ENCODE data around the gene ELL2. TPM values are rescaled to one million over a fixed set of nuclear protein-coding genes. Genes with fewer than 3 reads are reported as not detected.

The ELL2 gene
- total and polyA plus RNA-seq, 2 donors (not counting 1 experiment from before 2014, with no cell fraction given), result 7.2 to 27.0 TPM

DNA sequence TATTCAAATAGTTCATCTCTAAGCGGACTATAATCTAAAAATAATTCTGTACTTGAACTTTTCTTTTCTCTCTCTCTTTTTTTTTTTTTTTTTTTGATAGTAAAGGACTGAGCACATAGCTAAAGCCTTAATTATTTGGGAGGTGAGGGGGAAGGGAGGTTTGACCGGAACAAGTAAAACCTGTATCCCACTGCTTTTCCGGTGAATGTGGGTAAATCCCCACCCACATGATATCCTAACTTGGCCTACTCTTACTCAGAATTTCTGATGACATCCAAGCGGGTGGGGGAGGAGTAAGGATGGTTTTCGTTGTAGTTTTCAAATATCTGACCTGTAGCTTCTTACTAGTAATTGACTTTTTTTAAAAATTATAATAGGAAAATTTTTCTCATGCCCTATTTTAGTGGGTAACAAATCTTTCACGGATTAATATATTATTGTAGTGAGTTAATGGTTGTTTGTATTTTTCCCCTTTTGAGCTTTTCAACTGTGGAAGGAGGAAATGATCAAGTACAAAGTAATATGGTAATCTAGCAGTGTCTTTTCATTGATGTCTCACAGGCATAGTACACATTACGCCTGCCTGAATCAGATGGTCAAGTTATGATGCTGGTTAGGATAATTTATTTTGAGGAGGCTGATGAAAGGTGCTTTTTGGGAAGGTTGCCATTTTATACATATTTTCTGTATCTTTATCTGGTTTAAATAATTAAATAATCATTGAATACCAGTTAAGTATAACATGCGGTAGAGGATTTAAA lies 2.2 kb upstream of the ELL2 start:
- H3K27ac Mint-ChIP-seq, result no peak overlapping the region
- no peaks in the 10 kb centered on the region for H3K9me3 Mint-ChIP-seq (ENCODE audit: insufficient read depth)
- intact Hi-C loops (cut with micrococcal nuclease), result loop anchor here (2.0 to 5.0 kb wide), 4 partner anchors 102 to 973 kb away; partner anchors contain the start of genes ARSK, GLRX, LNPEP and SKIC3
- no peaks in the 10 kb centered on the region for H3K27me3 ChIP-seq (replicated peaks in 1 of 4; ENCODE audit: control extremely low read depth in 1 of 4, control insufficient read depth in 3 of 4, insufficient read depth in 4 of 4, low read length in 3 of 4)
- H3K4me1 ChIP-seq (ENCODE audit: control insufficient read depth in 2 of 2, insufficient read depth in 2 of 2, low read length in 2 of 2), result peaks cover 21 to 29% of the 10 kb centered on the region in 2 donors
- no peak for ATAC-seq (ENCODE audit: low read depth)
- TF ChIP-seq, protein P1, sequence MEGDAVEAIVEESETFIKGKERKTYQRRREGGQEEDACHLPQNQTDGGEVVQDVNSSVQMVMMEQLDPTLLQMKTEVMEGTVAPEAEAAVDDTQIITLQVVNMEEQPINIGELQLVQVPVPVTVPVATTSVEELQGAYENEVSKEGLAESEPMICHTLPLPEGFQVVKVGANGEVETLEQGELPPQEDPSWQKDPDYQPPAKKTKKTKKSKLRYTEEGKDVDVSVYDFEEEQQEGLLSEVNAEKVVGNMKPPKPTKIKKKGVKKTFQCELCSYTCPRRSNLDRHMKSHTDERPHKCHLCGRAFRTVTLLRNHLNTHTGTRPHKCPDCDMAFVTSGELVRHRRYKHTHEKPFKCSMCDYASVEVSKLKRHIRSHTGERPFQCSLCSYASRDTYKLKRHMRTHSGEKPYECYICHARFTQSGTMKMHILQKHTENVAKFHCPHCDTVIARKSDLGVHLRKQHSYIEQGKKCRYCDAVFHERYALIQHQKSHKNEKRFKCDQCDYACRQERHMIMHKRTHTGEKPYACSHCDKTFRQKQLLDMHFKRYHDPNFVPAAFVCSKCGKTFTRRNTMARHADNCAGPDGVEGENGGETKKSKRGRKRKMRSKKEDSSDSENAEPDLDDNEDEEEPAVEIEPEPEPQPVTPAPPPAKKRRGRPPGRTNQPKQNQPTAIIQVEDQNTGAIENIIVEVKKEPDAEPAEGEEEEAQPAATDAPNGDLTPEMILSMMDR (IDR thresholded peaks at IDR 0.05), result no peak
- TF ChIP-seq EZH2 (IDR thresholded peaks at IDR 0.05; ENCODE audit: borderline replicate concordance, insufficient read depth, low read depth, low read length, poor library complexity, severe bottlenecking), result no peak
- H3K27me3 Mint-ChIP-seq, result peaks cover 3% of the 10 kb centered on the region
- no peak overlapping the region for H3K4me2 ChIP-seq (replicated peaks; ENCODE audit: low read depth, low read length, poor library complexity, severe bottlenecking)
- no peak overlapping the region for H3K4me3 Mint-ChIP-seq
- H3K36me3 ChIP-seq (replicated peaks in 1 of 2; ENCODE audit: control extremely low read depth in 1 of 2, control insufficient read depth in 1 of 2, extremely low read depth in 1 of 2, insufficient read depth in 2 of 2, low read length in 1 of 2), result no peaks in the 10 kb centered on the region
- no peak overlapping the region for H2AFZ ChIP-seq (ENCODE audit: insufficient read depth, low read depth, low read length, poor library complexity, severe bottlenecking)
- H3K9me3 ChIP-seq (ENCODE audit: control extremely low read depth in 1 of 3, control insufficient read depth in 2 of 3, insufficient read depth in 1 of 3, low read length in 2 of 3), result no peaks in the 10 kb centered on the region
- no peak overlapping the region for H3K27ac ChIP-seq (ENCODE audit: low read length in 2 of 2)
- H3K79me2 ChIP-seq (ENCODE audit: control insufficient read depth, insufficient read depth, low read length), result peaks cover 22% of the 10 kb centered on the region
- no peak overlapping the region for H3K9ac ChIP-seq (ENCODE audit: low read length)
- H3K4me3 ChIP-seq (ENCODE audit: control extremely low read depth in 1 of 5, extremely low read depth in 1 of 5, insufficient read depth in 1 of 5, low read depth in 2 of 5, low read length in 4 of 5), result no peak overlapping the region
- POLR2A ChIA-PET, result no interaction called here
- CTCF ChIA-PET, result interaction anchor here (0.6 to 1.0 kb wide), 4 partner anchors 10 to 233 kb away, joined by 3 to 4 read pairs (median 3); partner anchors contain the start of gene RHOBTB3
- no CpG with 5 or more reads among the region's 8 CpGs for whole genome bisulfite sequencing (ENCODE audit: insufficient coverage)
- H3K4me1 Mint-ChIP-seq, result peaks cover 34% of the 10 kb centered on the region
- H4K20me1 ChIP-seq (ENCODE audit: control insufficient read depth, insufficient read depth, low read length, poor library complexity, severe bottlenecking), result peaks cover 22% of the 10 kb centered on the region
- no peak for DNase-seq

DNA sequence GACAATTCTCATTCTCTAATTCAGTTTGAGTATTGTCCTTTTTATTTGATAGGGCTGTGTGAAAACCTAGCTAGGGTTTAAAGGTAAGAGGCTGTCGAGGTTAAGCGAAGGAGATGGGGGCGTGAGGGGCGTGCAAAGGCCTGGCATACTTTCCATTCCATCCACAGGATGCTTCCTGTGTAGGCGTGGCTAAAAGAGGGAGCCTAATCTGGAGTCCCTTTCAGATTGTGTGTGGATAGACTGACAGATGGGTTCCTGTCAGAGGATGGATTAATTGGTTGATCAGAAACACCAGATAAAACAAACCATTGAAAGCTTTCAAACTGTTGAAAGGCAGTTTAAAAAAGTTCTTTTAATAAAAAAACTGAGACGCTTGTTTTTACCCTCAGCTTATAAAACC lies 1.1 kb upstream of the ELL2 start:
- Histone ChIP-seq H2AFZ (ENCODE audit: insufficient read depth, low read depth, low read length, poor library complexity, severe bottlenecking) (peak overlapping the region; percentile 78), H3K27me3 (replicated peaks in 1 of 4; ENCODE audit: control extremely low read depth in 1 of 4, control insufficient read depth in 3 of 4, insufficient read depth in 4 of 4, low read length in 3 of 4) (no peaks in the 10 kb centered on the region), H3K36me3 (replicated peaks in 1 of 2; ENCODE audit: control extremely low read depth in 1 of 2, control insufficient read depth in 1 of 2, extremely low read depth in 1 of 2, insufficient read depth in 2 of 2, low read length in 1 of 2) (no peaks in the 10 kb centered on the region), H3K79me2 (ENCODE audit: control insufficient read depth, insufficient read depth, low read length) (peaks cover 33% of the 10 kb centered on the region), H3K4me2 (replicated peaks; ENCODE audit: low read depth, low read length, poor library complexity, severe bottlenecking) (peak overlapping the region; percentile 90), H3K9ac (ENCODE audit: low read length) (peak overlapping the region; percentile 98), H3K9me3 (ENCODE audit: control extremely low read depth in 1 of 3, control insufficient read depth in 2 of 3, insufficient read depth in 1 of 3, low read length in 2 of 3) (no peaks in the 10 kb centered on the region), H4K20me1 (ENCODE audit: control insufficient read depth, insufficient read depth, low read length, poor library complexity, severe bottlenecking) (peaks cover 22% of the 10 kb centered on the region), H3K4me3 (ENCODE audit: control extremely low read depth in 1 of 5, extremely low read depth in 1 of 5, insufficient read depth in 1 of 5, low read depth in 2 of 5, low read length in 4 of 5) (peak overlapping the region in 2 of 5 experiments; percentile 97 to 98), H3K4me1 (ENCODE audit: control insufficient read depth in 2 of 2, insufficient read depth in 2 of 2, low read length in 2 of 2) (peaks cover 21 to 36% of the 10 kb centered on the region in 2 donors), H3K27ac (ENCODE audit: low read length in 2 of 2) (peak overlapping the region in 1 of 2 donors; percentile 99)
- ChIA-PET POLR2A (interaction anchor here (0.7 kb wide), 1 partner anchor 143 kb away, joined by 3 read pairs; no protein-coding TSS in a partner anchor), CTCF (interaction anchor here (0.9 to 3.0 kb wide), 3 partner anchors 102 to 374 kb away, joined by 3 to 13 read pairs (median 4); no protein-coding TSS in a partner anchor)
- WGBS (ENCODE audit: insufficient coverage), result no CpG with 5 or more reads among the region's 6 CpGs
- DNase-seq (no peak), ATAC-seq (ENCODE audit: low read depth) (no peak)
- intact Hi-C loops (cut with micrococcal nuclease), result loop anchor here (2.0 to 5.0 kb wide), 4 partner anchors 100 to 975 kb away; partner anchors contain the start of genes ARSK, GLRX, LNPEP and SKIC3
- TF ChIP-seq, protein P1 (IDR thresholded peaks at IDR 0.05), result no peak
- no peak for TF ChIP-seq EZH2 (IDR thresholded peaks at IDR 0.05; ENCODE audit: borderline replicate concordance, insufficient read depth, low read depth, low read length, poor library complexity, severe bottlenecking)
- Mint-ChIP-seq H3K4me3 (peak overlapping the region; percentile 99), H3K9me3 (ENCODE audit: insufficient read depth) (no peaks in the 10 kb centered on the region), H3K4me1 (peaks cover 44% of the 10 kb centered on the region), H3K27ac (peak overlapping the region; percentile 97), H3K27me3 (peaks cover 3% of the 10 kb centered on the region)
